Osteoblast (primary cell): Measurements from ENCODE around the gene CCDC148. TPM values are rescaled to one million over a fixed set of nuclear protein-coding genes. Genes with fewer than 3 reads are reported as not detected.

ENCODE experiments used
- DNase-seq: peaks from one replicate; pipeline ENCODE4 v3.0.0; 2011; ENCODE audit warnings: low spot score, mixed read lengths; ENCODE audit not compliant: insufficient read length; ENCODE audit errors: missing footprints
- H2AFZ ChIP-seq: 2 replicates; pipeline ENCODE4 v1.6.0; 2011; ENCODE audit warnings: mild to moderate bottlenecking, low read length
- H3K27ac ChIP-seq: 2 replicates; pipeline ENCODE4 v1.5.1; 2011; ENCODE audit warnings: mild to moderate bottlenecking, low read depth, low read length, moderate library complexity
- H3K27me3 ChIP-seq: 2 replicates; pipeline ENCODE4 v1.6.0; 2012; ENCODE audit warnings: mild to moderate bottlenecking, control low read depth, inconsistent platforms, low read length, moderate library complexity; ENCODE audit not compliant: insufficient read depth
- H3K36me3 ChIP-seq: 2 replicates; pipeline ENCODE4 v1.5.1; 2011; ENCODE audit warnings: mild to moderate bottlenecking, low read length, control low read depth, moderate library complexity; ENCODE audit not compliant: insufficient read depth
- H3K4me1 ChIP-seq: 2 replicates; pipeline ENCODE4 v1.5.1; 2011; ENCODE audit warnings: mild to moderate bottlenecking, low read length, control low read depth, moderate library complexity; ENCODE audit not compliant: insufficient read depth
- H3K4me2 ChIP-seq: 2 replicates; pipeline ENCODE4 v1.6.0; 2011; ENCODE audit warnings: mild to moderate bottlenecking, low read length; ENCODE audit not compliant: insufficient read depth
- H3K4me3 ChIP-seq: fragments of 200-600 bp; sonication (generic); 3 replicates; pipeline ENCODE4 v1.5.1; 2012; ENCODE audit warnings: mild to moderate bottlenecking, low read length, inconsistent platforms; ENCODE audit not compliant: insufficient read depth
- H3K79me2 ChIP-seq: 2 replicates; pipeline ENCODE4 v1.6.0; 2012; ENCODE audit warnings: mild to moderate bottlenecking, low read length, control low read depth, inconsistent platforms; ENCODE audit not compliant: insufficient read depth
- H3K9me3 ChIP-seq: 2 replicates; pipeline ENCODE4 v1.5.1; 2011; ENCODE audit warnings: low read depth, low read length, control low read depth
- H4K20me1 ChIP-seq: 2 replicates; pipeline ENCODE4 v1.6.0; 2012; ENCODE audit warnings: mild to moderate bottlenecking, low read length, control low read depth; ENCODE audit not compliant: insufficient read depth
- CTCF ChIP-seq: IDR thresholded peaks from 2 replicates; pipeline ENCODE4 v1.5.1; 2011; ENCODE audit warnings: mild to moderate bottlenecking, low read depth, low read length, moderate library complexity; ENCODE audit errors: extremely low read depth
- total RNA-seq: library from RNA; depleted of rRNA; stranded (reverse); fragments of >200 nt; gene quantifications from 2 replicates; pipeline ENCODE4 v1.2.3, GENCODE V29; 2012

Gene CCDC148
- total RNA-seq, 1 donor, result 1.8 TPM

DNA sequence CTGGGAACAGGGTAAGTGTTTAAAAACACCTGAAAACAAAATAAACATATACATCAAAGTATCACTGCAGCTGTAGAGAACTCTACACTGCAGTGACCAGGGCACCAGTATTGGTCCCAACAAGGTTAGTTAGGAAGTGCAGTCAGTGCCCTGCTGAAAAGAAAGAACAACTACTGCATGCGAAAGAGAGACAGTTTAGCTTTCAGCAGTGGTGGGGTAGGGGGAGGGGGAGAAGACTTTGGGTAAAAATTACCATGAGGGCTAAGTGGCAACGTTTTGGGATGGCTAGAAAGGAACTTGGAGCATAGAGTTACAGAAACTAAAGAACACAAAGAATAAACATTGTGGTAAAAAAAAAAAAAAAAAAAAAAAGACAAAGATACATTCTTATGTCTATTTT is 242.8 kb downstream of the CCDC148 start:
- Histone ChIP-seq H3K9me3 (no peaks in the 10 kb centered on the region), H3K36me3 (no peaks in the 10 kb centered on the region), H3K4me3 (no peak overlapping the region), H4K20me1 (no peaks in the 10 kb centered on the region), H3K4me1 (no peaks in the 10 kb centered on the region), H3K79me2 (no peaks in the 10 kb centered on the region), H3K4me2 (no peak overlapping the region), H2AFZ (no peak overlapping the region), H3K27me3 (no peaks in the 10 kb centered on the region), H3K27ac (no peak overlapping the region)
- no peak for TF ChIP-seq CTCF
- DNase-seq, result no peak

GRCh38 chr2:158212301-158212700 is 244.3 kb downstream of the CCDC148 start:
- H3K4me1 ChIP-seq, result no peaks in the 10 kb centered on the region
- no peak overlapping the region for H3K4me3 ChIP-seq
- no peak for TF ChIP-seq CTCF
- DNase-seq, result no peak
- H4K20me1 ChIP-seq, result no peaks in the 10 kb centered on the region
- H3K27me3 ChIP-seq, result no peaks in the 10 kb centered on the region
- H3K9me3 ChIP-seq, result no peaks in the 10 kb centered on the region
- no peak overlapping the region for H3K27ac ChIP-seq
- H2AFZ ChIP-seq, result no peak overlapping the region
- H3K79me2 ChIP-seq, result no peaks in the 10 kb centered on the region
- H3K4me2 ChIP-seq, result no peak overlapping the region
- H3K36me3 ChIP-seq, result no peaks in the 10 kb centered on the region

- Histone ChIP-seq H4K20me1 (no peaks in the 10 kb centered on the region), H3K27ac (no peak overlapping the region), H3K4me2 (no peak overlapping the region), H3K9me3 (no peaks in the 10 kb centered on the region), H2AFZ (no peak overlapping the region), H3K36me3 (no peaks in the 10 kb centered on the region), H3K4me1 (no peaks in the 10 kb centered on the region), H3K79me2 (no peaks in the 10 kb centered on the region), H3K27me3 (no peaks in the 10 kb centered on the region), H3K4me3 (no peak overlapping the region)
- peak; percentile 26 for DNase-seq
- TF ChIP-seq CTCF, result no peak
These were observed 245.1 kb downstream of the CCDC148 start for GRCh38 chr2:158211502-158211901.

- Histone ChIP-seq H4K20me1 (no peaks in the 10 kb centered on the region), H3K9me3 (no peaks in the 10 kb centered on the region), H3K27ac (no peak overlapping the region), H3K4me1 (peaks cover 1% of the 10 kb centered on the region), H3K36me3 (no peaks in the 10 kb centered on the region), H2AFZ (no peak overlapping the region), H3K79me2 (no peaks in the 10 kb centered on the region), H3K4me2 (no peak overlapping the region), H3K4me3 (no peak overlapping the region), H3K27me3 (no peaks in the 10 kb centered on the region)
- TF ChIP-seq CTCF, result no peak
- DNase-seq, result no peak
These were observed 249.2 kb downstream of the CCDC148 start for GRCh38 chr2:158207354-158207753.
